Loucy (cell line): Measurements from ENCODE around the gene KLF18.

ENCODE experiments used
- H2AFZ ChIP-seq: fragments of 200-600 bp; sonication (generic); 2 replicates; pipeline ENCODE4 v1.6.0; 2016; ENCODE audit warnings: antibody characterized with exemption, mild to moderate bottlenecking, low read length, moderate library complexity
- H3F3A ChIP-seq: fragments of 200-600 bp; 2 replicates; pipeline ENCODE4 v1.6.0; 2016; ENCODE audit warnings: antibody characterized with exemption, low read depth, mild to moderate bottlenecking
- H3K27me3 ChIP-seq: fragments of 200-600 bp; sonication (generic); 2 replicates; pipeline ENCODE4 v1.6.1; 2014; ENCODE audit warnings: low read length, mild to moderate bottlenecking; ENCODE audit not compliant: insufficient read depth, poor library complexity, severe bottlenecking
- H3K36me3 ChIP-seq: fragments of 200-600 bp; sonication (generic); 2 replicates; pipeline ENCODE4 v1.6.1; 2016; ENCODE audit warnings: low read length; ENCODE audit not compliant: insufficient read depth
- H3K4me1 ChIP-seq: fragments of 200-600 bp; sonication (generic); 2 replicates; pipeline ENCODE4 v1.5.1; 2014; ENCODE audit warnings: low read length, mild to moderate bottlenecking; ENCODE audit not compliant: insufficient read depth, poor library complexity, severe bottlenecking
- H3K4me2 ChIP-seq: fragments of 200-600 bp; sonication (generic); 2 replicates; pipeline ENCODE4 v1.6.0; 2014; ENCODE audit warnings: antibody characterized with exemption, low read length, low read depth, mild to moderate bottlenecking; ENCODE audit not compliant: poor library complexity, severe bottlenecking
- H3K4me3 ChIP-seq: fragments of 200-600 bp; sonication (generic); 2 replicates; pipeline ENCODE4 v1.5.1; 2014; ENCODE audit warnings: low read length, mild to moderate bottlenecking, mixed read lengths; ENCODE audit not compliant: poor library complexity, severe bottlenecking
- H3K79me2 ChIP-seq: fragments of 200-600 bp; sonication (generic); 2 replicates; pipeline ENCODE4 v1.6.1; 2014; ENCODE audit warnings: low read length; ENCODE audit not compliant: insufficient read depth
- H3K9ac ChIP-seq: fragments of 200-600 bp; sonication (generic); 2 replicates; pipeline ENCODE4 v1.6.0; 2014; ENCODE audit warnings: mild to moderate bottlenecking, low read depth, low read length, moderate library complexity; ENCODE audit not compliant: poor library complexity, severe bottlenecking
- H3K9me2 ChIP-seq: fragments of 200-600 bp; sonication (generic); replicated peaks from 2 replicates; pipeline ENCODE4 v1.6.1; 2016; ENCODE audit warnings: low read depth, low read length, mixed read lengths
- H3K9me3 ChIP-seq: fragments of 200-600 bp; sonication (generic); 2 replicates; pipeline ENCODE4 v1.6.1; 2014; ENCODE audit warnings: mild to moderate bottlenecking, antibody characterized with exemption, low read length, low read depth; ENCODE audit not compliant: insufficient read depth
- H4K20me1 ChIP-seq: fragments of 200-600 bp; sonication (generic); 2 replicates; pipeline ENCODE4 v1.6.0; 2014; ENCODE audit warnings: antibody characterized with exemption, low read length, mild to moderate bottlenecking; ENCODE audit not compliant: insufficient read depth, poor library complexity, severe bottlenecking
- CTCF ChIP-seq: fragments of 200-600 bp; sonication (generic); conservative IDR thresholded peaks from 2 replicates; pipeline ENCODE4 v1.5.1; 2014; ENCODE audit warnings: mild to moderate bottlenecking, antibody characterized with exemption, low read length
- EZH2phosphoT487 ChIP-seq: fragments of 200-600 bp; IDR thresholded peaks from 2 replicates; pipeline ENCODE4 v1.6.1; 2018; ENCODE audit warnings: antibody characterized with exemption, mild to moderate bottlenecking, moderate library complexity, borderline replicate concordance

KLF18 gene

DNA sequence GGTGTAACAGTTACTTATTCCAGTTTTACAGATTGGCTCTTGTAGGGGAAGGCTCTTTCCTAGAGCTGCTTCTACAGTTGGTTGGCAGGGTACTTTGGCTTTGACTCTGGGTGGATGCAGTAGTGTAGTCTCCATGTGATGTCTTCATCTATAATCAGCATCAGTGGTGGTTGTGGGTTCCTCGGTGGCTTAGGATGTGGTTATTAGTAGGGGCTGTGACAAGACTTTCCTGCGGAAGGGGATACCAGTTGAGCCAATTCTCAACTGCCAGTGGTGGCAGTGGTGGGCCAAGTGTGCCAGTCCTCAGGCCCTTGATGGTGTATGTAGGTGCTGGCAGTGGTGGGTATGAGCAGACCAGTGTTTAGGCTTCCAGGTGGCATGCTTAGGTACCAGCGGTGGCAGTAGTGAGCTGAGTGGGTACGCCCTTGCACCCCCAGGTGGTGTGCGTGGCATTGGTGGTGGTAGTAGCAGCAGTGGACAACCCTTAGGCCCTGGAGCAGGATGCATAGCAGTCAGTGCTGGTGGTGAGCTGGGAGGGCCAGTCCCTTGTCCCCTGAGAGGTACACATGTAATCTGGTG is 27.2 kb upstream of the KLF18 start:
- H3K27me3 ChIP-seq: no peaks in the 10 kb centered on the region
- H3F3A ChIP-seq: no peaks in the 10 kb centered on the region
- H4K20me1 ChIP-seq: no peaks in the 10 kb centered on the region
- H2AFZ ChIP-seq: no peak overlapping the region
- H3K4me3 ChIP-seq: peak overlapping the region; percentile 2
- peaks cover 25% of the 10 kb centered on the region for H3K4me1 ChIP-seq
- H3K9me3 ChIP-seq: no peaks in the 10 kb centered on the region
- H3K9ac ChIP-seq: peak overlapping the region; percentile 8
- TF ChIP-seq CTCF (peak; percentile 72), EZH2phosphoT487 (no peak)
- H3K79me2 ChIP-seq: no peaks in the 10 kb centered on the region
- no peaks in the 10 kb centered on the region for H3K36me3 ChIP-seq
- H3K9me2 ChIP-seq: no peaks in the 10 kb centered on the region
- peak overlapping the region; percentile 41 for H3K4me2 ChIP-seq

DNA sequence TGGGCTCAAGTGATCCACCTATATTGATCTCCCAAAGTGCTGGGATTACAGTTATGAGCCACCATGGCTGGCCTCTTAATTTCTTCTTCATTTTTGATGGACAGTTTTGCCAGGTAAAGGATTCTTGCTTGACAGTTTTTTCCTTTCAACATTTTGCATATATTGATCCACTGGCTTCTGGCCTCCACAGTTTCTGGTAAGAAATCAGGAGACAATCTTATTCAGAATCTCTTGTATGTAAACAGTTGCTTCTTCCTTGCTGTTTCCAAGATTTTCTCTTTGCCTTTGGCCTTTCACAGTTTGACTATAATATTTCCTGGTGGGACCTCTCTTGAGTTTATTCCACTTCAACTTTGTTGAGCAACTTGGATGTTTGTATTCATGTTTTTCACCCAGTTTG is 20.1 kb upstream of the KLF18 start:
- Histone ChIP-seq H3K4me1 (peaks cover 4% of the 10 kb centered on the region), H3K4me3 (no peak overlapping the region), H3K36me3 (no peaks in the 10 kb centered on the region), H2AFZ (no peak overlapping the region), H3K27me3 (no peaks in the 10 kb centered on the region), H3K9me3 (no peaks in the 10 kb centered on the region), H3K4me2 (no peak overlapping the region), H3K79me2 (no peaks in the 10 kb centered on the region), H3F3A (no peaks in the 10 kb centered on the region), H4K20me1 (no peaks in the 10 kb centered on the region), H3K9ac (no peak overlapping the region), H3K9me2 (no peaks in the 10 kb centered on the region)
- TF ChIP-seq EZH2phosphoT487 (no peak), CTCF (no peak)

GRCh38 chr1:44158871-44159270 is 17.4 kb upstream of the KLF18 start:
- no peak overlapping the region for H3K4me3 ChIP-seq
- H3K9me3 ChIP-seq: no peaks in the 10 kb centered on the region
- H3K9ac ChIP-seq: no peak overlapping the region
- no peaks in the 10 kb centered on the region for H3K36me3 ChIP-seq
- peaks cover 4% of the 10 kb centered on the region for H3K4me1 ChIP-seq
- no peaks in the 10 kb centered on the region for H4K20me1 ChIP-seq
- no peaks in the 10 kb centered on the region for H3F3A ChIP-seq
- no peak overlapping the region for H2AFZ ChIP-seq
- H3K79me2 ChIP-seq: no peaks in the 10 kb centered on the region
- H3K27me3 ChIP-seq: no peaks in the 10 kb centered on the region
- TF ChIP-seq EZH2phosphoT487 (no peak), CTCF (no peak)
- no peaks in the 10 kb centered on the region for H3K9me2 ChIP-seq
- H3K4me2 ChIP-seq: no peak overlapping the region
